K562 (cell line): ENCODE data around the gene LRGUK. TPM values are rescaled to one million over a fixed set of nuclear protein-coding genes. Genes with fewer than 3 reads are reported as not detected.
"Not testable (repeated sequence)": the region's sequence is repeated elsewhere in the genome, so short reads cannot be mapped to it uniquely, and the experiment has no call there.

Source experiments
- ATAC-seq: fragments of 200-7000 bp; cut with Tn5 transposase; 3 replicates; pipeline ENCODE4 v1.9.1; 2020; ENCODE audit warnings: moderate library complexity
- BruUV-seq: library from RNA; stranded (reverse); fragments of 400-500 nt; replicated peaks from 2 replicates; lab custom pipeline; 2021; lab: Mats Ljungman, UMichigan
- CTCF ChIA-PET: fragments of 300-600 bp; formaldehyde crosslinking; extraction: SDS; loops from one replicate; lab custom pipeline; 2021; ENCODE audit warnings: low intra/inter-chr PET ratio; lab: Yijun Ruan, JAX
- POLR2A ChIA-PET: fragments of 300-600, 350-650 bp; sonication (Branson Sonifier 250); formaldehyde crosslinking; extraction: SDS; loops from one replicate; lab custom pipeline; 2021; ENCODE audit warnings: antibody characterized with exemption, inconsistent platforms; lab: Yijun Ruan, JAX
- DNase-seq, 4 experiments: peaks; one replicate each; pipeline versions ENCODE4 v3.0.0 to v3.0.0-alpha.2; 2011 to 2018; ENCODE audit warnings: low spot score in 3 of 4, mixed read lengths in 3 of 4; ENCODE audit errors: extremely low read depth in 1 of 4
- FAIRE-seq: peaks from 2 replicates; lab custom pipeline; 2011; peaks lifted over from hg19 to GRCh38; lab: Jason Lieb, UNC
- H2AFZ ChIP-seq: 2 replicates; pipeline ENCODE4 v1.6.0; 2011; ENCODE audit warnings: low read depth, low read length, control low read depth, inconsistent platforms
- H3K27ac ChIP-seq: fragments of 200-600 bp; 3 replicates; pipeline ENCODE4 v1.8.0; 2011; ENCODE audit warnings: low read depth, mild to moderate bottlenecking, control low read depth, inconsistent platforms, low read length, moderate library complexity, mixed read lengths; ENCODE audit errors: extremely low read depth
- H3K27me3 ChIP-seq, 2 experiments: fragments of 300-600 bp in 1 of 2; 2 replicates in 1 of 2; 3 replicates in 1 of 2; pipeline versions ENCODE4 v1.6.0 to v1.8.0; 2011; ENCODE audit warnings: inconsistent platforms in 2 of 2, low read length in 2 of 2, mild to moderate bottlenecking in 1 of 2, mixed read lengths in 1 of 2, moderate library complexity in 1 of 2; ENCODE audit not compliant: control insufficient read depth in 2 of 2, insufficient read depth in 2 of 2
- H3K36me3 ChIP-seq: fragments of 300-600 bp; 3 replicates; pipeline ENCODE4 v1.8.0; 2011; ENCODE audit warnings: mild to moderate bottlenecking, low read length, inconsistent platforms; ENCODE audit not compliant: control insufficient read depth, insufficient read depth
- H3K4me1 ChIP-seq, 2 experiments: fragments of 200-600 bp in 1 of 2; replicated peaks in 1 of 2; 2 replicates in 1 of 2; 3 replicates in 1 of 2; pipeline versions ENCODE4 v1.5.1 to v1.8.0; 2011; ENCODE audit warnings: inconsistent platforms in 2 of 2, low read length in 2 of 2, mild to moderate bottlenecking in 1 of 2, mixed read lengths in 1 of 2, moderate library complexity in 1 of 2; ENCODE audit not compliant: control insufficient read depth in 2 of 2, insufficient read depth in 2 of 2
- H3K4me2 ChIP-seq: 2 replicates; pipeline ENCODE4 v1.6.1; 2011; ENCODE audit warnings: low read length, control low read depth, inconsistent platforms, mixed read lengths; ENCODE audit not compliant: insufficient read depth
- H3K4me3 ChIP-seq: fragments of 200-600 bp; sonication (generic), shearing (Covaris generic); 2 replicates; pipeline ENCODE4 v1.5.1; 2016; ENCODE audit warnings: control low read depth, inconsistent platforms
- H3K79me2 ChIP-seq: fragments of 200-600 bp; 3 replicates; pipeline ENCODE4 v1.8.0; 2011; ENCODE audit warnings: low read length, inconsistent platforms; ENCODE audit not compliant: control insufficient read depth, insufficient read depth
- H3K9ac ChIP-seq, 2 experiments: 2 replicates each; pipeline versions ENCODE4 v1.6.0 to v1.6.1; 2011; ENCODE audit warnings: low read depth in 2 of 2, low read length in 2 of 2, control low read depth in 1 of 2, inconsistent platforms in 1 of 2, mild to moderate bottlenecking in 1 of 2, mixed read lengths in 1 of 2; ENCODE audit not compliant: insufficient read depth in 1 of 2
- H3K9me1 ChIP-seq: one replicate; pipeline ENCODE4 v1.6.0; 2011; ENCODE audit warnings: inconsistent platforms, mild to moderate bottlenecking, low read length, moderate library complexity; ENCODE audit not compliant: control insufficient read depth, insufficient read depth
- H3K9me3 ChIP-seq: replicated peaks from 2 replicates; pipeline ENCODE4 v1.5.1; 2011; ENCODE audit warnings: low read depth, low read length, inconsistent platforms; ENCODE audit not compliant: control insufficient read depth, insufficient read depth
- H4K20me1 ChIP-seq: replicated peaks from 2 replicates; pipeline ENCODE4 v1.6.1; 2011; ENCODE audit warnings: low read length, inconsistent platforms, mixed read lengths; ENCODE audit not compliant: control insufficient read depth, insufficient read depth
- DDX20 ChIP-seq: fragments of 450-650 bp; IDR thresholded peaks from 2 replicates; pipeline ENCODE4 v1.6.1; 2016; ENCODE audit warnings: missing genetic modification characterization, low read depth, mild to moderate bottlenecking, missing compliant biosample characterization, moderate library complexity
- NCOA1 ChIP-seq: fragments of 450-650 bp; IDR thresholded peaks from 2 replicates; pipeline ENCODE4 v1.6.1; 2016; ENCODE audit warnings: low read depth
- PCBP1 ChIP-seq: fragments of 200-400 bp; formaldehyde crosslinking; IDR thresholded peaks from 2 replicates; pipeline ENCODE4 v1.6.1; 2018; ENCODE audit warnings: mild to moderate bottlenecking, low read depth, low read length; ENCODE audit not compliant: poor library complexity, severe bottlenecking
- ZNF175 ChIP-seq: fragments of 200-800 bp; sonication (Bioruptor generic); IDR thresholded peaks from 2 replicates; pipeline ENCODE4 v1.6.1; 2016; ENCODE audit warnings: low read depth, mild to moderate bottlenecking, missing genetic modification characterization, missing compliant biosample characterization
- ZNF217 ChIP-seq: sonication (generic); formaldehyde crosslinking; IDR thresholded peaks from 2 replicates; pipeline ENCODE4 v1.8.0; 2022; ENCODE audit warnings: mild to moderate bottlenecking, missing genetic modification reagents
- WGBS: fragments of 100-300 bp; shearing (Covaris generic); methylation state at CpG from one replicate; pipeline ENCODE4 v1.1.6; 2016; ENCODE audit warnings: low coverage, mixed read lengths; ENCODE audit not compliant: insufficient coverage; ENCODE audit errors: missing lambda C conversion rate; 5-methylcytosine and 5-hydroxymethylcytosine counted together
- in situ Hi-C: fragments of 300-500 bp; cut with MboI; formaldehyde crosslinking; loops from 4 replicates; pipeline ENCODE4 v1.15.0; 2018; ENCODE audit warnings: inconsistent platforms, mixed read lengths
- intact Hi-C: fragments of 100-400 bp; cut with micrococcal nuclease; formaldehyde crosslinking; loops from 2 replicates; pipeline ENCODE4 v1.14.2; 2022
- polyA plus RNA-seq, 8 experiments: library from polyadenylated mRNA; depleted of rRNA in 4 of 8; stranded (reverse) in 5 of 8; unstranded in 3 of 8; fragments of >200 nt; fragmentation: Nextera tagmentation in 2 of 8; fragmentation: Illumina TruSeq in 1 of 8; extraction: Ambion mirVana in 2 of 8; extraction: Trizol in 1 of 8; gene quantifications; 2 replicates each; pipeline versions ENCODE4 v1.2.1 to v1.2.3, GENCODE V29; 2011 to 2014; ENCODE audit warnings: inconsistent platforms in 1 of 8, missing spikeins in 1 of 8
- total RNA-seq, 7 experiments: library from RNA; depleted of rRNA in 6 of 7; stranded (reverse); fragments of >200 nt in 6 of 7; fragmentation: Illumina TruSeq in 2 of 7; extraction: Trizol in 2 of 7; gene quantifications; 2 replicates each; pipeline versions ENCODE4 v1.2.1 to v1.2.3, GENCODE V29; 2011 to 2021; ENCODE audit warnings: low replicate concordance in 1 of 7
- TF ChIP-seq, protein P1 (sequence below): IDR thresholded peaks from 2 replicates; pipeline ENCODE4 v1.6.1; 2016; ENCODE audit warnings: missing genetic modification characterization, missing compliant biosample characterization

LRGUK gene
- total and polyA plus RNA-seq, 9 of the 15 experiments (the other 6 are each of a cell fraction or from before 2014, with no cell fraction given), result 0.04 to 0.33 (median 0.18) TPM

DNA sequence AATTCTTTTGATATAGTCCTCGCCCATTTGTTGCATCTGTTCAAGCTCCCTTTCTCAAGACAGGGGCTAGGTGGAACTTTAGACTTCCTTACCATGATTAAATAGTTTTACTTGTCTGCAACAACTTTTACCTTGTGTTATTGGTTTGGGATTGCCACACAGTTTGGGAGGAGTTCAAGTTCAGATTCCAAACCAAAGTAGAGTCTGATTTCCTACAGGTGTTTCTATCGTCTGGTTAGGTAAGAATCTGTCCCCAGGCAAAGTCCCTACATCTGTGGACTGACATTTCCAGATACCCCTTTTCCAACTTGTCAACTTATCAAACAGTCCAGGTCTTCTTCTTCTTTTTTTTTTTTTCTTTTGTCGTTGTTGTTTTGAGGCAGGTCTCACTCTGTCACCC lies 93.1 kb downstream of the LRGUK start:
- CTCF ChIA-PET, result no interaction called here
- ATAC-seq, result no peak
- TF ChIP-seq ZNF217 (CRISPR knock-in tag) (no peak), NCOA1 (no peak), ZNF175 (CRISPR knock-in tag) (no peak), DDX20 (tag) (no peak), PCBP1 (no peak)
- TF ChIP-seq, all 486 proteins: peak for 0

GRCh38 chr7:134231296-134231695 lies 104.2 kb downstream of the LRGUK start:
- H3K27ac ChIP-seq, H3K4me2 ChIP-seq, in situ Hi-C loops, H3K4me1 ChIP-seq, H3K79me2 ChIP-seq, ATAC-seq, CTCF ChIA-PET, FAIRE-seq, H3K36me3 ChIP-seq, DNase-seq, intact Hi-C loops, BruUV-seq, H3K9me3 ChIP-seq, H3K27me3 ChIP-seq, POLR2A ChIA-PET: not testable (repeated sequence)
- peak overlapping the region; percentile 41; the same call in 1 of the 2 replicates for H2AFZ ChIP-seq
- WGBS, result 12% methylated on average over 6 of the region's 7 CpGs
- TF ChIP-seq, protein P1, sequence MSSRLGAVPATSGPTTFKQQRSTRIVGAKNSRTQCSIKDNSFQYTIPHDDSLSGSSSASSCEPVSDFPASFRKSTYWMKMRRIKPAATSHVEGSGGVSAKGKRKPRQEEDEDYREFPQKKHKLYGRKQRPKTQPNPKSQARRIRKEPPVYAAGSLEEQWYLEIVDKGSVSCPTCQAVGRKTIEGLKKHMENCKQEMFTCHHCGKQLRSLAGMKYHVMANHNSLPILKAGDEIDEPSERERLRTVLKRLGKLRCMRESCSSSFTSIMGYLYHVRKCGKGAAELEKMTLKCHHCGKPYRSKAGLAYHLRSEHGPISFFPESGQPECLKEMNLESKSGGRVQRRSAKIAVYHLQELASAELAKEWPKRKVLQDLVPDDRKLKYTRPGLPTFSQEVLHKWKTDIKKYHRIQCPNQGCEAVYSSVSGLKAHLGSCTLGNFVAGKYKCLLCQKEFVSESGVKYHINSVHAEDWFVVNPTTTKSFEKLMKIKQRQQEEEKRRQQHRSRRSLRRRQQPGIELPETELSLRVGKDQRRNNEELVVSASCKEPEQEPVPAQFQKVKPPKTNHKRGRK (tag), result peak; percentile 86
- TF ChIP-seq, all 486 proteins: peak for 1; not testable (repeated sequence) for 485
- H4K20me1 ChIP-seq, H3K4me3 ChIP-seq, H3K9me1 ChIP-seq, H3K9ac ChIP-seq: not testable (repeated sequence)

More for the DNA sequence above, 93.1 kb downstream of the LRGUK start:
- Histone ChIP-seq H2AFZ (no peak overlapping the region), H3K4me1 (no peaks in the 10 kb centered on the region), H3K9me1 (no peaks in the 10 kb centered on the region), H3K36me3 (no peaks in the 10 kb centered on the region), H3K79me2 (no peaks in the 10 kb centered on the region), H4K20me1 (no peaks in the 10 kb centered on the region), H3K4me2 (no peak overlapping the region), H3K9me3 (no peaks in the 10 kb centered on the region), H3K27ac (no peak overlapping the region), H3K27me3 (0 out of 5 replicates have a peak, but pooled peaks cover 0 to 4% of the 10 kb centered on the region in 2 experiments), H3K9ac (no peak overlapping the region), H3K4me3 (no peak overlapping the region)
- 7% methylated on average over 3 of the region's 3 CpGs for WGBS
- POLR2A ChIA-PET, result no interaction called here
- DNase-seq, result no peak
- no peak for FAIRE-seq
- BruUV-seq, result no TSS peak
- in situ Hi-C loops (no loop called here), intact Hi-C loops (no loop called here)
